IgD-negative memory B cell (primary cell): Measurements from ENCODE around the gene MAPK8IP2. TPM values are rescaled to one million over a fixed set of nuclear protein-coding genes. Genes with fewer than 3 reads are reported as not detected.
"Not testable (repeated sequence)": the region's sequence is repeated elsewhere in the genome, so short reads cannot be mapped to it uniquely, and the experiment has no call there.

ENCODE experiments used
- H3K27ac Mint-ChIP-seq, 3 donors: one replicate each; pipeline ENCODE4 v1.8.0; 2020 to 2022; ENCODE audit warnings: mild to moderate bottlenecking in 3 of 3, mixed read lengths in 3 of 3, moderate library complexity in 1 of 3
- H3K27me3 Mint-ChIP-seq: one replicate; pipeline ENCODE4 v1.8.0; 2021; ENCODE audit warnings: mixed read lengths
- H3K36me3 Mint-ChIP-seq: one replicate; pipeline ENCODE4 v1.8.0; 2020; ENCODE audit warnings: mild to moderate bottlenecking, mixed read lengths
- H3K4me1 Mint-ChIP-seq, 3 donors: one replicate each; pipeline ENCODE4 v1.8.0; 2020 to 2022; ENCODE audit warnings: mixed read lengths in 3 of 3, mild to moderate bottlenecking in 1 of 3
- H3K4me3 Mint-ChIP-seq, 4 donors: one replicate each; pipeline ENCODE4 v1.8.0; 2020 to 2022; ENCODE audit warnings: mild to moderate bottlenecking in 4 of 4, mixed read lengths in 4 of 4, moderate library complexity in 3 of 4
- H3K9me3 Mint-ChIP-seq, 3 donors: one replicate each; pipeline ENCODE4 v1.8.0; 2020 to 2021; ENCODE audit warnings: mixed read lengths in 3 of 3, mild to moderate bottlenecking in 1 of 3
- polyA plus RNA-seq: library from polyadenylated mRNA; unstranded; fragments of 300-500 nt; fragmentation: Illumina TruSeq; gene quantifications from one replicate; pipeline ENCODE4 v1.2.3, GENCODE V29; 2021

MAPK8IP2 gene
- polyA plus RNA-seq, 1 donor from 2014 or later: not detected

- peaks cover 1 to 5% (median 2%) of the 10 kb centered on the region in 3 donors for H3K4me1 Mint-ChIP-seq
- peaks cover 41% of the 10 kb centered on the region for H3K27me3 Mint-ChIP-seq
- H3K27ac Mint-ChIP-seq: no peak overlapping the region
- H3K4me3 Mint-ChIP-seq: no peak overlapping the region
- H3K36me3 Mint-ChIP-seq: peaks cover 1% of the 10 kb centered on the region
- peaks cover 0 to 2% (median 0%) of the 10 kb centered on the region in 3 donors for H3K9me3 Mint-ChIP-seq
Observed at GRCh38 chr22:50609599-50609998, 9.0 kb downstream of the MAPK8IP2 start.

DNA sequence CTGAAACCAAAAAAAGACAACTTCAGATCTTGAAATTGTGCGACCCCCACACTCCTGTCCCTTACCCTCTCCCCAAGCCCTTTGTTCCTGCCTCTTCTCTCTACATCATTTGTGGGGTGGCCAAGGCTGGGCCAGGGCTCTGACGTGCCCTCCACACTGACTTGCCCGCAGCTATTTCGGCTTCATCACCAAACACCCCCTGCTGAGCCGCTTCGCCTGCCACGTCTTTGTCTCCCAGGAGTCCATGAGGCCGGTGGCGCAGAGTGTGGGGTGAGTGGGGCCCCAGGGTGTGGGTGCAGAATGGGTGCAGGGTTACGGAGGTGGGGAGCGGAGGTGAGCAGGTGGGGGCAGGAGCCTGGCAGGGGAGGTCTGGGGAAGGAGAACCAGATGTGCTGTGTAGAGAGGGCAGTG lies 9.5 kb downstream of the MAPK8IP2 start:
- no peak overlapping the region for H3K4me3 Mint-ChIP-seq
- H3K27me3 Mint-ChIP-seq: peaks cover 38% of the 10 kb centered on the region
- H3K9me3 Mint-ChIP-seq: peaks cover 0 to 2% (median 0%) of the 10 kb centered on the region in 3 donors
- H3K4me1 Mint-ChIP-seq: peaks cover 1 to 5% (median 2%) of the 10 kb centered on the region in 3 donors
- no peak overlapping the region for H3K27ac Mint-ChIP-seq
- peaks cover 1% of the 10 kb centered on the region for H3K36me3 Mint-ChIP-seq

- H3K4me1 Mint-ChIP-seq: peaks cover 1 to 5% (median 2%) of the 10 kb centered on the region in 3 donors
- no peak overlapping the region for H3K4me3 Mint-ChIP-seq
- peaks cover 1% of the 10 kb centered on the region for H3K36me3 Mint-ChIP-seq
- H3K27ac Mint-ChIP-seq: no peak overlapping the region
- peaks cover 0 to 2% (median 0%) of the 10 kb centered on the region in 3 donors for H3K9me3 Mint-ChIP-seq
- peaks cover 34% of the 10 kb centered on the region for H3K27me3 Mint-ChIP-seq
Observed at GRCh38 chr22:50610581-50610980, 10.0 kb downstream of the MAPK8IP2 start.

DNA sequence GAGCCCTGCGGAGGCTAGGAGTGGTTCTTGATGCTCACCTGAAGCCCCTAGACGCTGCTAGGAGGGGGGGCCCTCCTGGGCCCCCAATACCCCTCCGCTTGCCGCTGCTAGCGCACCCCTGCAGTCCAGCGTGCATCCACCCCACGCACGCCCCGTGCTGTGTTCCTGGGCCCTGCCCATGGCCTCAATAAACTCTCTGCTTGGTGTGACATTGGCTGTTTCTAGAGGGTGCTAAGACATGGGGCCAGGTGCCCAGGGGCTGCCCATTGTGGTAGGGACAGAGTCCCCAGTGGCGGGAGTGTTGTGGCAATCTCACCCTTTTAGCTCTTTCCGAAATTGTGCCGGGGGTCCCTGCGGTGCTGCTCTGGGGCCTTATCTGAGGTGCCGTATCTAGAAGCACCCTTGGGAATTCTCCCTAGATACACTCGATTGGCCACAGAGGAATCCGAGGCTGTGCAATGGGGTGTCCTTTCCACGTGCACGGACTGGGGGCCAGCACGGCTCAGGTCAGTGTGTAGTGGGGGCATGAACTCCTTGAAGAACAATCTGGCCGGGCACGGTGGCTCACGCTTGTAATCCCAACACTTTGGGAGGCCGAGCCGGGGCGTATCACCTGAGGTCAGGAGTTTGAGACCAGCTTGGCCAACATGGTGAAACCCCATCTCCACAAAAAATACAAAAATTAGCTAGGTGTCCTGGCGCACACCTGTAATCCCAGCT lies 10.9 kb downstream of the MAPK8IP2 start:
- H3K36me3 Mint-ChIP-seq: peaks cover 1% of the 10 kb centered on the region
- no peak overlapping the region for H3K4me3 Mint-ChIP-seq
- H3K27me3 Mint-ChIP-seq: peaks cover 27% of the 10 kb centered on the region
- H3K9me3 Mint-ChIP-seq: peaks cover 0 to 2% (median 0%) of the 10 kb centered on the region in 3 donors
- no peak overlapping the region for H3K27ac Mint-ChIP-seq
- peaks cover 1 to 5% (median 2%) of the 10 kb centered on the region in 3 donors for H3K4me1 Mint-ChIP-seq

GRCh38 chr22:50612168-50612527 lies 11.6 kb downstream of the MAPK8IP2 start:
- Mint-ChIP-seq H3K4me3 (no peak overlapping the region), H3K27me3 (peaks cover 26% of the 10 kb centered on the region), H3K9me3 (peaks cover 0 to 2% (median 0%) of the 10 kb centered on the region in 3 donors), H3K36me3 (peaks cover 1% of the 10 kb centered on the region), H3K27ac (peak overlapping the region in 1 of 3 donors; percentile 11), H3K4me1 (peaks cover 1 to 5% (median 2%) of the 10 kb centered on the region in 3 donors)

DNA sequence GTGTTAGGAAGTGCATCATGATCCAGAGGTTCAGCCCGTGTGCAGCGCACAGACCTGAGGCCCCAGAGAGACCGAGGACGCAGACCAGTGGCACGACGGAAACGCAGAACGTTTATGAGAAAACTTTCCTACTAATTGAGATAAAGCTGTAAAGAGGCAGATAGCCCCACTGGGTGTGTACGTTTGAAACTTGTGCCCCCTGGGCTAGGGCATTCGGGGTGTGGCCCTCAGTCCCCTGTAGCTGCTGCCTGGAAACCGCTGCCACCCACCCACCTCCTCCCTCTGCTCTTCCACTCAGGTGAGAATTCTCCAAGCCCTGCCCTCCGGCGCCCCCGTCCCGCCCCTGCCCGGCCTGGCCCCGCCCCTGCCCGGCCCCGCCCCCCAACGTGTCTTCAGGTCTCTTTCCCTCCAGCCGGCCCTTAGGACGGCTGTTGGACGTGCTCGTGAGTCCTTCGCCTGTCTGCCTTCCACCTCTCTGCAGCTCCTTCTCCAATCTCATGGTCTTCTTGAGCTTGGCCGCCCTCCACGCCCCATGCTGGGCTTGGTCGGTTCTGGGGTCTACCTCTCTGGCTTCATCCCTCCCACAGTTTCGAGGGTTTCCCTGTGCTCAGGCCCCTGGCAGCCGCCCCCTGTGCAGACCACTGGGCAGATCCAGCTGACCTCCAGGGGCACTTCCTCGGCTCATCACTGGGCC lies 12.1 kb downstream of the MAPK8IP2 start:
- Mint-ChIP-seq H3K4me1 (peaks cover 0 to 5% (median 1%) of the 10 kb centered on the region in 3 donors), H3K4me3 (no peak overlapping the region), H3K27ac (peak overlapping the region in 1 of 3 donors; percentile 11), H3K27me3 (peaks cover 21% of the 10 kb centered on the region), H3K36me3 (peaks cover 1% of the 10 kb centered on the region), H3K9me3 (peaks cover 0 to 2% (median 0%) of the 10 kb centered on the region in 3 donors)

GRCh38 chr22:50613291-50613981 lies 12.8 kb downstream of the MAPK8IP2 start:
- H3K27ac Mint-ChIP-seq: no peak overlapping the region
- H3K4me3 Mint-ChIP-seq: no peak overlapping the region
- H3K9me3 Mint-ChIP-seq: peaks cover 0 to 2% (median 0%) of the 10 kb centered on the region in 3 donors
- peaks cover 1% of the 10 kb centered on the region for H3K36me3 Mint-ChIP-seq
- H3K27me3 Mint-ChIP-seq: peaks cover 18% of the 10 kb centered on the region
- peaks cover 0 to 5% (median 1%) of the 10 kb centered on the region in 3 donors for H3K4me1 Mint-ChIP-seq

GRCh38 chr22:50614296-50614695 lies 13.7 kb downstream of the MAPK8IP2 start:
- not testable (repeated sequence) for H3K4me3 Mint-ChIP-seq, H3K4me1 Mint-ChIP-seq, H3K9me3 Mint-ChIP-seq, H3K27ac Mint-ChIP-seq, H3K36me3 Mint-ChIP-seq
- H3K27me3 Mint-ChIP-seq: peaks cover 14% of the 10 kb centered on the region

GRCh38 chr22:50620593-50621355 lies 20.2 kb downstream of the MAPK8IP2 start:
- Mint-ChIP-seq H3K4me1 (peaks cover 17 to 24% (median 18%) of the 10 kb centered on the region in 3 donors), H3K9me3 (no peaks in the 10 kb centered on the region), H3K36me3 (no peaks in the 10 kb centered on the region), H3K27me3 (no peaks in the 10 kb centered on the region), H3K4me3 (peak overlapping the region; percentile 81 to 95 (median 94)), H3K27ac (peak overlapping the region; percentile 92 to 98 (median 97))

DNA sequence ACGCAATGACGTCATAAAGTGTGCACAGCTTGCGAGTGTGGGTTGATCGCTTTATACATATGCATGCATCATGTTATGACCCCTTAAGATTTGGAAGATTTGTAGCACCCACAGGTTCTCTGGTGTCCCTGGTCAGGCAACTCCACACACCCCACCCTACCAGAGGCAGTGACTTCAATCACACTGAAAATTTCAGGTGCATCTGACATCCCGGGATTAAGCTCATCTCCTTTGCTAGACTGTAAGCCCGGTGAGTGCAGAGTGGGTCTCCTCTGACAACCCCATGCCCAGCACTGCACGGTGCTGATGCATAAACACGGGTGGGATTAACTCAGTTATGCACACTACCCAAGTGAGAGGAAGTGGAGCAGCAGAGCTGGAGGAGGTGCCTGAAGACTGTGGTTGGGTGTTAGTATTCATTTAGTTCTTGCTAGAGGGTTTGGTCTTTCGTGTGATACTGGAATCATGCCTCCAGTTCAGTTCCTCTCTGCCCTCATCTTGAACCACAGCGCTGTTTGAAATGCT lies 20.8 kb downstream of the MAPK8IP2 start:
- Mint-ChIP-seq H3K9me3 (no peaks in the 10 kb centered on the region), H3K4me3 (peak overlapping the region; percentile 81 to 95 (median 94)), H3K4me1 (peaks cover 17 to 24% (median 18%) of the 10 kb centered on the region in 3 donors), H3K27ac (peak overlapping the region; percentile 92 to 98 (median 97)), H3K27me3 (no peaks in the 10 kb centered on the region), H3K36me3 (no peaks in the 10 kb centered on the region)

GRCh38 chr22:50621948-50622722 lies 21.5 kb downstream of the MAPK8IP2 start:
- peak overlapping the region; percentile 81 to 95 (median 94) for H3K4me3 Mint-ChIP-seq
- no peaks in the 10 kb centered on the region for H3K36me3 Mint-ChIP-seq
- H3K27me3 Mint-ChIP-seq: no peaks in the 10 kb centered on the region
- H3K9me3 Mint-ChIP-seq: no peaks in the 10 kb centered on the region
- peaks cover 17 to 24% (median 20%) of the 10 kb centered on the region in 3 donors for H3K4me1 Mint-ChIP-seq
- peak overlapping the region; percentile 92 to 98 (median 97) for H3K27ac Mint-ChIP-seq

DNA sequence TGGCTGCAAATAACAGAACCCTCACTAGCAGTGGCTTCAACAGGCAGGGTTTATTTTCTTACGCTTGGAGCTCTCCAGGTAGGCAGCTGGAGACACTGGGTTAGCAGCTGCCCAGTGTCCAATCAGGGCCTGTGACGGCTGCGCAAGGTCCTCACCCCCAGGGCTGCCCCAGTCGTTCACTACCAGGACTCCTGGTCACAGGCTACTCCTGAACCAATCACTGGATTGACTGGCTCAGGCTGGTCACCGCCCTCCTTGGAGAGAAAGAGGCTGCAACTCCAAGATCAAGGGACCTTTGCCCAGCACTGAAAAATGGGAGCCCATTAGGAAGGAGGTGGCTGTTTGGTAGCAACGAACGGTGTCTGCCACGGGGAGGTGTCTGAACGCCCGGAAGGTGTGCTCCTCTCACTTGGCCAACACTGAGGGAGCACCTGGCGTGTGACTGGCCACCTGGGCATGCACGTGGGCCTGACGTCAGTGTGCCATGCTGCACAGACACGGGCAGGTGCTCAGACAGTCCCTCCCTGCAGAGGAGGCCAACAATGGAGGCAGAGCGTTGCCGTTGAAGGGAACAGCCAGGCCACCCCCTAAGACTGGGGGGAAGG lies 22.2 kb downstream of the MAPK8IP2 start:
- Mint-ChIP-seq H3K27ac (peak overlapping the region in 1 of 3 donors; percentile 98), H3K27me3 (no peaks in the 10 kb centered on the region), H3K4me1 (peaks cover 17 to 24% (median 20%) of the 10 kb centered on the region in 3 donors), H3K36me3 (no peaks in the 10 kb centered on the region), H3K4me3 (peak overlapping the region in 2 of 4 donors; percentile 22 to 81), H3K9me3 (no peaks in the 10 kb centered on the region)
